Body of pancreas (tissue), 4 donors: ENCODE measurements around the gene RPL37.

Source experiments
- CTCF ChIP-seq, 7 experiments: fragments of 450-650 bp in 4 of 7; fragments of 200-600 bp in 3 of 7; sonication (generic) in 3 of 7; IDR thresholded peaks; one replicate each; pipeline ENCODE4 v1.5.1; 2016 to 2019; ENCODE audit warnings: antibody characterized with exemption in 7 of 7
- POLR2A ChIP-seq, 3 donors: fragments of 450-650 bp; IDR thresholded peaks; one replicate each; pipeline ENCODE4 v1.6.1; 2016; ENCODE audit warnings: antibody characterized with exemption in 3 of 3, mild to moderate bottlenecking in 2 of 3

GRCh38 chr5:40873286-40873880, 38.4 kb upstream of the RPL37 start:
- TF ChIP-seq CTCF (IDR thresholded peaks at IDR 0.05) = no peak
- no peak for TF ChIP-seq POLR2A (IDR thresholded peaks at IDR 0.05)
